Cardiac fibroblast (primary cell): Measurements from ENCODE around the gene ADPRH.

Experiments used
- DNase-seq, 2 donors: peaks; one replicate each; pipeline versions ENCODE4 v3.0.0 to v3.0.0-alpha.2; 2010; ENCODE audit warnings: low read depth in 2 of 2
- H3K4me3 ChIP-seq, 2 donors: replicated peaks in 1 of 2; 1 replicate in 1 of 2; 2 replicates in 1 of 2; pipeline ENCODE4 v1.5.1; 2011; ENCODE audit warnings: low read depth in 2 of 2, low read length in 2 of 2, mild to moderate bottlenecking in 2 of 2, moderate library complexity in 1 of 2
- CTCF ChIP-seq: IDR thresholded peaks from one replicate; pipeline ENCODE4 v1.5.1; 2011; ENCODE audit warnings: low read depth, mild to moderate bottlenecking, low read length, inconsistent platforms

Gene ADPRH

GRCh38 chr3:119571688-119572087, 7.6 kb upstream of the ADPRH start:
- TF ChIP-seq CTCF: no peak
- DNase-seq: no peak
- no peak overlapping the region for H3K4me3 ChIP-seq

- DNase-seq: no peak
- no peak for TF ChIP-seq CTCF
- no peak overlapping the region for H3K4me3 ChIP-seq
Measured at GRCh38 chr3:119575507-119575906, 3.8 kb upstream of the ADPRH start.

- DNase-seq: peak in 1 of 2 donors; percentile 39
- H3K4me3 ChIP-seq: peak overlapping the region; percentile 55 to 57
- no peak for TF ChIP-seq CTCF
Measured at GRCh38 chr3:119580067-119580760, 922 bp downstream of the ADPRH start.

GRCh38 chr3:119582178-119582577, 2.9 kb downstream of the ADPRH start:
- H3K4me3 ChIP-seq: no peak overlapping the region
- no peak for TF ChIP-seq CTCF
- peak in 1 of 2 donors; percentile 66 for DNase-seq

- no peak for TF ChIP-seq CTCF
- no peak overlapping the region for H3K4me3 ChIP-seq
- peak in 1 of 2 donors; percentile 38 for DNase-seq
Measured at GRCh38 chr3:119585208-119585607, 5.9 kb downstream of the ADPRH start.

- no peak overlapping the region for H3K4me3 ChIP-seq
- peak in 1 of 2 donors; percentile 64 for DNase-seq
- TF ChIP-seq CTCF: no peak
Measured at GRCh38 chr3:119585856-119586570, 6.7 kb downstream of the ADPRH start.
